ENCODE data around the gene HSF5. TPM values are rescaled to one million over a fixed set of nuclear protein-coding genes. Genes with fewer than 3 reads are reported as not detected.
"Not testable (repeated sequence)": the region's sequence is repeated elsewhere in the genome, so short reads cannot be mapped to it uniquely, and the experiment has no call there.

Gene HSF5
- total and polyA plus RNA-seq, 7 donors: under 0.01 to 0.29 TPM; not detected in 5

DNA sequence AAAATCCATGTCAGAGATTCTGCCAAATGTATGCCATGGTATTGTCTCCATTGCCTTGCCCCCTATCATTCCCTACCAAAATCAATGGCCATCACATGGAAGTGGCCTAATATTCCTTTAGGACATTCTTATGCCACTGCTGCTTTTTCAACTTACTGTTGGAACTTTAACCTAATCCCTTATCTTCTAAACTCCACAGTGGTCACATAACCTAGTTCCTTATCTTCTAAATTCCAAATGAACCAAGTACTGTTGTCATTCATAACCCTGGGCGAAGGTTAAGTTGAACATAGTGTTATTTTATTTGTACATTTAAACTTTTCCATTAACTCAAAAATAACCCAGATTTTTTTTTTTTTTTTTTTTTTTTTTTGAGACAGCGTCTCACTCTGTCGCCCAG lies 3.6 kb downstream of the HSF5 start:
- no peak overlapping the region for H3K4me3 ChIP-seq
- H3K9me3 ChIP-seq: no peaks in the 10 kb centered on the region
- no peak overlapping the region for H3K27ac ChIP-seq
- no peaks in the 10 kb centered on the region for H3K27me3 ChIP-seq
- intact Hi-C loops (cut with DNase I): no loop called here
- WGBS, 2 donors: 91 to 92% methylated on average over 3 of the region's 3 CpGs
- peaks cover 0 to 10% (median 4%) of the 10 kb centered on the region in 4 donors for H3K36me3 ChIP-seq
- TF ChIP-seq POLR2AphosphoS5 (IDR thresholded peaks at IDR 0.05): no peak
- TF ChIP-seq POLR2A (IDR thresholded peaks at IDR 0.05): no peak
- TF ChIP-seq, protein P1, sequence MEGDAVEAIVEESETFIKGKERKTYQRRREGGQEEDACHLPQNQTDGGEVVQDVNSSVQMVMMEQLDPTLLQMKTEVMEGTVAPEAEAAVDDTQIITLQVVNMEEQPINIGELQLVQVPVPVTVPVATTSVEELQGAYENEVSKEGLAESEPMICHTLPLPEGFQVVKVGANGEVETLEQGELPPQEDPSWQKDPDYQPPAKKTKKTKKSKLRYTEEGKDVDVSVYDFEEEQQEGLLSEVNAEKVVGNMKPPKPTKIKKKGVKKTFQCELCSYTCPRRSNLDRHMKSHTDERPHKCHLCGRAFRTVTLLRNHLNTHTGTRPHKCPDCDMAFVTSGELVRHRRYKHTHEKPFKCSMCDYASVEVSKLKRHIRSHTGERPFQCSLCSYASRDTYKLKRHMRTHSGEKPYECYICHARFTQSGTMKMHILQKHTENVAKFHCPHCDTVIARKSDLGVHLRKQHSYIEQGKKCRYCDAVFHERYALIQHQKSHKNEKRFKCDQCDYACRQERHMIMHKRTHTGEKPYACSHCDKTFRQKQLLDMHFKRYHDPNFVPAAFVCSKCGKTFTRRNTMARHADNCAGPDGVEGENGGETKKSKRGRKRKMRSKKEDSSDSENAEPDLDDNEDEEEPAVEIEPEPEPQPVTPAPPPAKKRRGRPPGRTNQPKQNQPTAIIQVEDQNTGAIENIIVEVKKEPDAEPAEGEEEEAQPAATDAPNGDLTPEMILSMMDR (IDR thresholded peaks at IDR 0.05): no peak
- TF ChIP-seq EP300 (IDR thresholded peaks at IDR 0.05): no peak
- H3K4me1 ChIP-seq: peaks cover 0 to 8% (median 1%) of the 10 kb centered on the region in 4 donors
- no peak for DNase-seq

GRCh38 chr17:58481798-58482197 lies 6.4 kb downstream of the HSF5 start:
- DNase-seq; intact Hi-C loops (cut with DNase I); H3K4me1 ChIP-seq; H3K36me3 ChIP-seq; H3K27ac ChIP-seq; H3K27me3 ChIP-seq; H3K4me3 ChIP-seq; H3K9me3 ChIP-seq: not testable (repeated sequence)
- 89 to 93% methylated on average over 5 of the region's 5 CpGs for WGBS, 2 donors

DNA sequence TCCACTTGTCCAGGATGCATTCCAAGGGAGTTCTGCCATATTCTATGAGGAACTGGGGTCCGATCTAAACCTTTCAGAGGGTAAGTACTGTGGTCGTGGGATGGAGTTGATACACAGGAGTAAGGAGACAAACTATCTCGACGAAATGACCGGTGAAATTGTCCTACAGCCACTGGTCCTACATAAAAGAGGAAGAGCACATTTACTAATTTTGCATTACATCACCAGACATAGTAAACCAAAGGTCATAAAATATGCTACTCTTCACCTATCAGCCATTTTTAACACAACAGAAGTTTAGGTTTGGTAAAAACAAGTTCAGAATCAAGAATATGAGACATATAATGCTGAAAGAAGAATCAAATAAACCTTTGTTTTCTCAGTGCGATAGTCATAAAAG lies 8.1 kb downstream of the HSF5 start:
- intact Hi-C loops (cut with DNase I): no loop called here
- Histone ChIP-seq H3K27me3 (no peaks in the 10 kb centered on the region), H3K4me3 (no peak overlapping the region), H3K9me3 (no peaks in the 10 kb centered on the region), H3K4me1 (no peaks in the 10 kb centered on the region), H3K27ac (no peak overlapping the region), H3K36me3 (no peaks in the 10 kb centered on the region)
- TF ChIP-seq, protein P1 (IDR thresholded peaks at IDR 0.05): no peak
- TF ChIP-seq POLR2A (IDR thresholded peaks at IDR 0.05) (no peak), EP300 (IDR thresholded peaks at IDR 0.05) (no peak), POLR2AphosphoS5 (IDR thresholded peaks at IDR 0.05) (no peak)
- 76 to 77% methylated on average over 6 of the region's 6 CpGs for WGBS, 2 donors
- DNase-seq: no peak

DNA sequence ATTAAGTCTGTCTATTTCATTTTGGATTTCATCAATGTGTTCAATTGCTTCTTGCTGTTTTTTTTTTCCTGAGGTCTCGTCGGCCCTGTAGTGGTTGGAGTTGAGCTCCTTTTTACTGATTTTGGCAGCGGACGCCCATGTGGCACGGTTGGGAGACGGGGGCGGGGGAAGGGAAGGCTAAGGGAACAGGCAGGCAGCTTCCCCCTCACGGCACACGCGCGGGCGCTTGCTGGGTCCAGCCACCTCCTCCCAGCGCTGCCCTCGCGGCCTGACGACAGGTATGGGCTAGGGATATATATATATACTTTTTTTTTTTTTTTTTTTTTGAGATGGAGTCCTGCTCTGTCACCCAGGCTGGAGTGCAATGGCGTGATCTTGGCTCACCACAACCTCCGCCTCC lies 11.4 kb downstream of the HSF5 start:
- no peak for TF ChIP-seq EP300 (IDR thresholded peaks at IDR 0.05)
- TF ChIP-seq, protein P1 (IDR thresholded peaks at IDR 0.05): no peak
- Histone ChIP-seq H3K27ac (no peak overlapping the region), H3K4me1 (no peaks in the 10 kb centered on the region), H3K9me3 (no peaks in the 10 kb centered on the region), H3K4me3 (no peak overlapping the region), H3K27me3 (no peaks in the 10 kb centered on the region), H3K36me3 (no peaks in the 10 kb centered on the region)
- intact Hi-C loops (cut with DNase I): no loop called here
- 84 to 87% methylated on average over 18 of the region's 18 CpGs for WGBS, 2 donors
- DNase-seq: no peak

- TF ChIP-seq POLR2AphosphoS5 (IDR thresholded peaks at IDR 0.05) (no peak), EP300 (IDR thresholded peaks at IDR 0.05) (no peak), POLR2A (IDR thresholded peaks at IDR 0.05) (no peak)
- TF ChIP-seq, protein P1 (IDR thresholded peaks at IDR 0.05): no peak
- Histone ChIP-seq H3K4me1 (no peaks in the 10 kb centered on the region), H3K27ac (no peak overlapping the region)
Measured at GRCh38 chr17:58475985-58476384, 12.2 kb downstream of the HSF5 start.

More at GRCh38 chr17:58475985-58476384, 12.2 kb downstream of the HSF5 start:
- Histone ChIP-seq H3K27me3 (no peaks in the 10 kb centered on the region), H3K4me3 (no peak overlapping the region), H3K36me3 (no peaks in the 10 kb centered on the region), H3K9me3 (no peaks in the 10 kb centered on the region)
- intact Hi-C loops (cut with DNase I): no loop called here
- no peak for DNase-seq
